Heart left ventricle (tissue), 16 donors: ENCODE measurements around the gene URGCP. TPM values are rescaled to one million over a fixed set of nuclear protein-coding genes. Genes with fewer than 3 reads are reported as not detected.

Experiments
- ATAC-seq, 4 donors: fragments of 200-7000 bp; cut with Tn5 transposase; one replicate each; pipeline ENCODE4 v1.9.1; 2020 to 2022; ENCODE audit warnings: moderate library complexity in 4 of 4, mild to moderate bottlenecking in 3 of 4, moderate number of reproducible peaks in 1 of 4
- DNase-seq, 5 donors: peaks; one replicate each; pipeline ENCODE4 v3.0.0-alpha.2; 2020
- H3K27ac ChIP-seq, 12 donors: fragments of 200-600 bp; sonication (generic) in 4 of 12; one replicate each; pipeline versions ENCODE4 v1.5.0 to v1.8.0; 2016 to 2022; ENCODE audit warnings: mild to moderate bottlenecking in 2 of 12
- H3K27me3 ChIP-seq, 9 donors: fragments of 200-600 bp; sonication (generic) in 2 of 9; one replicate each; pipeline versions ENCODE4 v1.5.1 to v1.8.0; 2016 to 2022; ENCODE audit warnings: mild to moderate bottlenecking in 3 of 9
- H3K36me3 ChIP-seq, 9 donors: fragments of 200-600 bp; sonication (generic) in 2 of 9; one replicate each; pipeline versions ENCODE4 v1.5.0 to v1.8.0; 2018 to 2022; ENCODE audit warnings: mild to moderate bottlenecking in 2 of 9
- H3K4me1 ChIP-seq, 12 donors: fragments of 200-600 bp; sonication (generic) in 4 of 12; one replicate each; pipeline versions ENCODE4 v1.5.0 to v1.8.0; 2016 to 2022; ENCODE audit warnings: mild to moderate bottlenecking in 3 of 12
- H3K4me3 ChIP-seq, 12 donors: fragments of 200-600 bp; sonication (generic) in 4 of 12; one replicate each; pipeline versions ENCODE4 v1.5.0 to v1.8.0; 2017 to 2022; ENCODE audit warnings: mild to moderate bottlenecking in 9 of 12, moderate library complexity in 4 of 12
- H3K9me3 ChIP-seq, 12 donors: fragments of 200-600 bp; sonication (generic) in 4 of 12; one replicate each; pipeline versions ENCODE4 v1.5.0 to v1.8.0; 2016 to 2022; ENCODE audit warnings: mild to moderate bottlenecking in 1 of 12
- POLR2A ChIP-seq, 2 donors: fragments of 450-650 bp; IDR thresholded peaks; one replicate each; pipeline ENCODE4 v1.6.1; 2017; ENCODE audit warnings: antibody characterized with exemption in 2 of 2, mild to moderate bottlenecking in 2 of 2, moderate library complexity in 2 of 2
- WGBS, 4 donors: extraction: QIAGEN DNeasy Blood & Tissue Kit in 2 of 4; methylation state at CpG; one replicate each; pipeline versions ENCODE4 v1.1.5 to v1.1.7; 2013 to 2018; 5-methylcytosine and 5-hydroxymethylcytosine counted together
- intact Hi-C, 10 donors: fragments of 100-400 bp; cut with DNase I; formaldehyde crosslinking; loops; one replicate each; pipeline versions ENCODE4 v1.11.1 to v1.14.2; 2022
- polyA plus RNA-seq, 2 donors: library from polyadenylated mRNA; stranded (reverse); fragments of 200-250 nt; gene quantifications; one replicate each; pipeline ENCODE4 v1.2.3, GENCODE V29; 2013
- total RNA-seq, 9 donors: library from RNA; depleted of rRNA in 2 of 9; stranded (reverse); fragments of >200 nt in 2 of 9; fragmentation: NEBNext Ultra II Directional in 3 of 9; extraction: Animal tissue kit (Norgen Biotek cat#: 25700) in 3 of 9; gene quantifications; one replicate each; pipeline versions ENCODE4 v1.1.0 to v1.2.4, GENCODE V29; 2016 to 2023
- TF ChIP-seq, protein P1 (sequence below), 12 donors: fragments of 200-600 bp; sonication (generic) in 4 of 12; IDR thresholded peaks; one replicate each; pipeline versions ENCODE4 v1.5.0 to v1.8.0; 2018 to 2022; ENCODE audit warnings: antibody characterized with exemption in 12 of 12, mild to moderate bottlenecking in 5 of 12
- donor health status: ischemic (EF 13 %, LVEDD 7.1; RV severe dilation, severe dysfunction).
- donor health status: healthy with polysubstance abuse.
- donor health status: DM: no; HTN: yes; CAD: no.
- donor health status: DM: no; HTN: no; CAD: no.
- donor health status: ischemic (EF 25% LVEDD 6.9; RV normal size, moderate dysfunction).
- donor health status: ischemic (EF 25% LVEDD 5.7; RV mildly dilated, moderate dysfunction).
- donor health status: healthy.
- donor health status: DM: yes; HTN: yes; CAD: no.
- donor health status: ischemic (EF 35%, LVEDD 5.7; RV mildly dilated, moderate dysfunction).
- donor health status: nonischemic (EF 11% LVEDD 7.7; RV severe dilation, severe dysfunction).
- donor health status: DM: yes; HTN: yes; CAD: no.
- donor health status: PGD.
- donor health status: ischemic (EF 29% LVEDD 5.4; RV normal size, mild dysfunction).
- donor health status: nonischemic (EF 23%, LVEDD 6.1; RV moderate dilation, normal function).

URGCP gene
- total and polyA plus RNA-seq, 11 donors, result 23.6 to 43.7 (median 37.6) TPM

GRCh38 chr7:43868181-43868580, 38.2 kb downstream of the URGCP start:
- no peak for DNase-seq
- H3K36me3 ChIP-seq, result peaks cover 0 to 28% (median 23%) of the 10 kb centered on the region in 9 donors
- peak overlapping the region in 9 of 12 donors; percentile 64 to 97 (median 81) for H3K4me3 ChIP-seq
- intact Hi-C loops, result loop anchor here in 2 of 10 donors (2.0 to 5.0 kb wide), 2 partner anchors 39 to 59 kb away; partner anchors contain the start of genes UBE2D4 (in 1 of the 2) and URGCP (in 1 of the 2)
- 62 to 71% (median 65%) methylated on average over 7 of the region's 7 CpGs for WGBS, 4 donors
- H3K4me1 ChIP-seq, result peaks cover 0 to 36% (median 27%) of the 10 kb centered on the region in 12 donors
- no peaks in the 10 kb centered on the region for H3K27me3 ChIP-seq
- no peak for ATAC-seq
- TF ChIP-seq, protein P1, sequence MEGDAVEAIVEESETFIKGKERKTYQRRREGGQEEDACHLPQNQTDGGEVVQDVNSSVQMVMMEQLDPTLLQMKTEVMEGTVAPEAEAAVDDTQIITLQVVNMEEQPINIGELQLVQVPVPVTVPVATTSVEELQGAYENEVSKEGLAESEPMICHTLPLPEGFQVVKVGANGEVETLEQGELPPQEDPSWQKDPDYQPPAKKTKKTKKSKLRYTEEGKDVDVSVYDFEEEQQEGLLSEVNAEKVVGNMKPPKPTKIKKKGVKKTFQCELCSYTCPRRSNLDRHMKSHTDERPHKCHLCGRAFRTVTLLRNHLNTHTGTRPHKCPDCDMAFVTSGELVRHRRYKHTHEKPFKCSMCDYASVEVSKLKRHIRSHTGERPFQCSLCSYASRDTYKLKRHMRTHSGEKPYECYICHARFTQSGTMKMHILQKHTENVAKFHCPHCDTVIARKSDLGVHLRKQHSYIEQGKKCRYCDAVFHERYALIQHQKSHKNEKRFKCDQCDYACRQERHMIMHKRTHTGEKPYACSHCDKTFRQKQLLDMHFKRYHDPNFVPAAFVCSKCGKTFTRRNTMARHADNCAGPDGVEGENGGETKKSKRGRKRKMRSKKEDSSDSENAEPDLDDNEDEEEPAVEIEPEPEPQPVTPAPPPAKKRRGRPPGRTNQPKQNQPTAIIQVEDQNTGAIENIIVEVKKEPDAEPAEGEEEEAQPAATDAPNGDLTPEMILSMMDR (IDR thresholded peaks at IDR 0.05), result no peak
- no peak for TF ChIP-seq POLR2A (IDR thresholded peaks at IDR 0.05)
- peak overlapping the region in 3 of 12 donors; percentile 54 to 91 (median 81) for H3K27ac ChIP-seq
- H3K9me3 ChIP-seq, result no peaks in the 10 kb centered on the region

DNA sequence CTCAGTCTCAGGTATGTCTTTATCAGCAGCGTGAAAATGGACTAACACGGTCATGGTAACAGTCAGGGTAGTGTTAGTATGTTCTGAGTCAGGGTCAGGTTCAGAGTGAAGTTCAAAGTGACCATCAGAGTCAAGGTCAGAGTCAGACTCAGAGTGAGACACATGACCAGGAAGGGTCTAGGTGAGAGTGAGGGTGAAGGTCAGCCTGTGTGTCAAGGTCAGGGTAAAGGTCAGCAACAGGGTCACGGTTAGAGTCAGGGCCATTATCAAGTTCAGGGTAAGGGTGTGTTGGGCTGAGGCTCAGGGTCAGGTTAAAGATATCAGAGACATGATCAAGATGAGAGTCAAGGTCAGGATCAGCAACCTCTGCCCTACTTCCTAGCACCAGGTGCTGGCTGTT, 41.1 kb downstream of the URGCP start:
- intact Hi-C loops, result loop anchor here in 1 of 10 donors (5.0 kb wide), 1 partner anchor 62 kb away; the partner anchor contains the start of gene UBE2D4
- 89 to 100% (median 96%) methylated on average over 3 of the region's 3 CpGs for WGBS, 4 donors
- no peak for DNase-seq

DNA sequence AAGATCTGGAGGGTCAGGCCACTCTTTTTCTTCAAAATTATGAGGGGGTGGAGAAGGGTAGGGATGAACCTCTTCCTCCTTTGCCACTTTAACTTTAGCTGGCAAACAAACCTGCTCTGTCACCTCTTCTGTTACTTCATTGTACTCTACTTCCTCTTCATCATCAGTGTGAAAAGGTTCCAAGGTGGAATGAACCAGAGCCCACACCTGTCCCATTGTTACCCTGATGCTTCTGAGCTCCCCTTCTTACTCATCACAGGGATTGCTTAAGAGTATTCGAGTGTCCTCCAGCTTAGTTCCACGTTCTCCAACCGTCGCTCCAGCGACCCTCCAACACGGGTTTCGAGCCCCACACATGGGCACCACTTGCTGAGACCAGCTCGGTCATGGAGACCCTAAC, 42.3 kb downstream of the URGCP start:
- no peak for TF ChIP-seq POLR2A (IDR thresholded peaks at IDR 0.05)
- TF ChIP-seq, protein P1 (IDR thresholded peaks at IDR 0.05), result no peak
- peaks cover 0 to 12% (median 9%) of the 10 kb centered on the region in 12 donors for H3K4me1 ChIP-seq
- peaks cover 0 to 28% (median 23%) of the 10 kb centered on the region in 9 donors for H3K36me3 ChIP-seq
- H3K27ac ChIP-seq, result no peak overlapping the region
- DNase-seq (no peak), ATAC-seq (no peak)
- WGBS, 4 donors, result 91 to 95% (median 92%) methylated on average over 8 of the region's 8 CpGs
- H3K27me3 ChIP-seq, result no peaks in the 10 kb centered on the region
- H3K4me3 ChIP-seq, result no peak overlapping the region
- intact Hi-C loops, result no loop called here
- H3K9me3 ChIP-seq, result no peaks in the 10 kb centered on the region

More for the DNA sequence above, 41.1 kb downstream of the URGCP start:
- ATAC-seq, result no peak
- Histone ChIP-seq H3K27ac (no peak overlapping the region), H3K4me3 (no peak overlapping the region), H3K27me3 (no peaks in the 10 kb centered on the region), H3K4me1 (peaks cover 0 to 19% (median 14%) of the 10 kb centered on the region in 12 donors), H3K36me3 (peaks cover 0 to 28% (median 23%) of the 10 kb centered on the region in 9 donors), H3K9me3 (no peaks in the 10 kb centered on the region)
- no peak for TF ChIP-seq POLR2A (IDR thresholded peaks at IDR 0.05)
- TF ChIP-seq, protein P1 (IDR thresholded peaks at IDR 0.05), result no peak

GRCh38 chr7:43856996-43857395, 49.4 kb downstream of the URGCP start:
- ATAC-seq (no peak), DNase-seq (no peak)
- no peak overlapping the region for H3K4me3 ChIP-seq
- no peak for TF ChIP-seq POLR2A (IDR thresholded peaks at IDR 0.05)
- TF ChIP-seq, protein P1 (IDR thresholded peaks at IDR 0.05), result no peak
- intact Hi-C loops, result no loop called here
- H3K9me3 ChIP-seq, result no peaks in the 10 kb centered on the region
- no peaks in the 10 kb centered on the region for H3K4me1 ChIP-seq
- no peaks in the 10 kb centered on the region for H3K27me3 ChIP-seq
- H3K27ac ChIP-seq, result no peak overlapping the region
- 59 to 76% (median 69%) methylated on average over 1 of the region's 1 CpG for WGBS, 4 donors
- no peaks in the 10 kb centered on the region for H3K36me3 ChIP-seq
